IPS-18a (cell line): Measurements from ENCODE around the gene ZSCAN12.
A peak's percentile ranks its signal among the peaks of the same experiment; 100 is the strongest.

ENCODE experiments used
- H3K27ac ChIP-seq: one replicate; pipeline ENCODE4 v1.5.1; 2013; ENCODE audit warnings: low read length
- H3K27me3 ChIP-seq: one replicate; pipeline ENCODE4 v1.6.1; 2013; ENCODE audit warnings: mild to moderate bottlenecking, low read length; ENCODE audit not compliant: control insufficient read depth, insufficient read depth
- H3K36me3 ChIP-seq: one replicate; pipeline ENCODE4 v1.6.1; 2013; ENCODE audit warnings: low read depth, low read length; ENCODE audit not compliant: control insufficient read depth
- H3K4me1 ChIP-seq: one replicate; pipeline ENCODE4 v1.6.1; 2013; ENCODE audit warnings: low read depth, low read length; ENCODE audit not compliant: control insufficient read depth
- H3K4me3 ChIP-seq: one replicate; pipeline ENCODE4 v1.5.1; 2013; ENCODE audit warnings: low read length
- H3K9ac ChIP-seq: one replicate; pipeline ENCODE4 v1.6.1; 2013; ENCODE audit warnings: mild to moderate bottlenecking, low read length, moderate library complexity
- H3K9me3 ChIP-seq: one replicate; pipeline ENCODE4 v1.6.1; 2013; ENCODE audit warnings: low read depth, low read length; ENCODE audit not compliant: control insufficient read depth

Gene ZSCAN12

GRCh38 chr6:28335040-28335563, 64.4 kb downstream of the ZSCAN12 start:
- Histone ChIP-seq H3K9ac (peak overlapping the region; percentile 100), H3K4me1 (peaks cover 15% of the 10 kb centered on the region), H3K27me3 (no peaks in the 10 kb centered on the region), H3K27ac (peak overlapping the region; percentile 100), H3K36me3 (no peaks in the 10 kb centered on the region), H3K9me3 (no peaks in the 10 kb centered on the region), H3K4me3 (peak overlapping the region; percentile 90)

- no peaks in the 10 kb centered on the region for H3K27me3 ChIP-seq
- H3K4me3 ChIP-seq: peak overlapping the region; percentile 90
- peaks cover 15% of the 10 kb centered on the region for H3K4me1 ChIP-seq
- peak overlapping the region; percentile 100 for H3K27ac ChIP-seq
- no peaks in the 10 kb centered on the region for H3K9me3 ChIP-seq
- peak overlapping the region; percentile 100 for H3K9ac ChIP-seq
- H3K36me3 ChIP-seq: no peaks in the 10 kb centered on the region
These were observed 65.1 kb downstream of the ZSCAN12 start for GRCh38 chr6:28334286-28335039.

- no peak overlapping the region for H3K4me3 ChIP-seq
- no peak overlapping the region for H3K9ac ChIP-seq
- no peak overlapping the region for H3K27ac ChIP-seq
- peaks cover 15% of the 10 kb centered on the region for H3K4me1 ChIP-seq
- no peaks in the 10 kb centered on the region for H3K36me3 ChIP-seq
- no peaks in the 10 kb centered on the region for H3K9me3 ChIP-seq
- H3K27me3 ChIP-seq: no peaks in the 10 kb centered on the region
These were observed 65.9 kb downstream of the ZSCAN12 start for GRCh38 chr6:28333599-28334018.

GRCh38 chr6:28333047-28333446, 66.5 kb downstream of the ZSCAN12 start:
- Histone ChIP-seq H3K4me1 (peaks cover 15% of the 10 kb centered on the region), H3K27me3 (no peaks in the 10 kb centered on the region), H3K9me3 (no peaks in the 10 kb centered on the region), H3K27ac (no peak overlapping the region), H3K9ac (no peak overlapping the region), H3K4me3 (no peak overlapping the region), H3K36me3 (no peaks in the 10 kb centered on the region)

- H3K4me1 ChIP-seq: peaks cover 7% of the 10 kb centered on the region
- no peak overlapping the region for H3K9ac ChIP-seq
- peaks cover 13% of the 10 kb centered on the region for H3K36me3 ChIP-seq
- no peak overlapping the region for H3K27ac ChIP-seq
- H3K9me3 ChIP-seq: peaks cover 18% of the 10 kb centered on the region
- H3K27me3 ChIP-seq: no peaks in the 10 kb centered on the region
- H3K4me3 ChIP-seq: no peak overlapping the region
These were observed 69.5 kb downstream of the ZSCAN12 start for GRCh38 chr6:28330041-28330440.
